SU-DHL-6 (cell line): Measurements from ENCODE around the gene GRIK4.

Experiments used
- H2AFZ ChIP-seq: fragments of 200-600 bp; sonication (generic); 2 replicates; pipeline ENCODE4 v1.6.1; 2014; ENCODE audit warnings: low read depth, mild to moderate bottlenecking, moderate library complexity, mixed read lengths, antibody characterized with exemption, low read length; ENCODE audit not compliant: severe bottlenecking
- H3F3A ChIP-seq: fragments of 200-600 bp; shearing (Covaris generic); 2 replicates; pipeline ENCODE4 v1.6.0; 2016; ENCODE audit warnings: antibody characterized with exemption, mild to moderate bottlenecking; ENCODE audit not compliant: insufficient read depth
- H3K27ac ChIP-seq: fragments of 200-600 bp; sonication (generic); 2 replicates; pipeline ENCODE4 v1.5.1; 2016; ENCODE audit warnings: low read depth, mild to moderate bottlenecking, low read length, moderate library complexity, mixed read lengths
- H3K27me3 ChIP-seq: fragments of 200-600 bp; sonication (generic), shearing (Covaris generic); 2 replicates; pipeline ENCODE4 v1.6.0; 2014; ENCODE audit warnings: mild to moderate bottlenecking, low read length
- H3K36me3 ChIP-seq: fragments of 200-600 bp; sonication (generic); 2 replicates; pipeline ENCODE4 v1.6.1; 2014; ENCODE audit warnings: mild to moderate bottlenecking, low read length, mixed read lengths
- H3K4me2 ChIP-seq: fragments of 300-600, 200-600 bp; shearing (Covaris generic), sonication (generic); 2 replicates; pipeline ENCODE4 v1.6.0; 2014; ENCODE audit warnings: low read length, low read depth, mild to moderate bottlenecking; ENCODE audit not compliant: poor library complexity, severe bottlenecking
- H3K4me3 ChIP-seq: fragments of 200-600 bp; sonication (generic); 2 replicates; pipeline ENCODE4 v1.5.1; 2014; ENCODE audit warnings: antibody characterized with exemption, low read length, mild to moderate bottlenecking, mixed read lengths; ENCODE audit not compliant: insufficient read depth, poor library complexity, severe bottlenecking
- H3K79me2 ChIP-seq: fragments of 200-600 bp; sonication (generic); 2 replicates; pipeline ENCODE4 v1.6.1; 2014; ENCODE audit warnings: mild to moderate bottlenecking, low read length, moderate library complexity; ENCODE audit not compliant: insufficient read depth
- H3K9ac ChIP-seq: fragments of 200-600 bp; sonication (generic); 2 replicates; pipeline ENCODE4 v1.7.0; 2014; ENCODE audit warnings: mild to moderate bottlenecking, low read length
- H3K9me2 ChIP-seq: fragments of 200-600 bp; sonication (generic); replicated peaks from 2 replicates; pipeline ENCODE4 v1.6.1; 2014; ENCODE audit warnings: low read length; ENCODE audit not compliant: insufficient read depth
- H3K9me3 ChIP-seq: fragments of 200-600 bp; sonication (generic); 2 replicates; pipeline ENCODE4 v1.6.1; 2014; ENCODE audit warnings: low read length, mixed read lengths; ENCODE audit not compliant: insufficient read depth
- H4K20me1 ChIP-seq: fragments of 200-600 bp; sonication (generic); 2 replicates; pipeline ENCODE4 v1.6.1; 2014; ENCODE audit warnings: low read depth, mild to moderate bottlenecking, antibody characterized with exemption, low read length, moderate library complexity, mixed read lengths
- EZH2phosphoT487 ChIP-seq: fragments of 200-600 bp; sonication (generic), shearing (Covaris generic); conservative IDR thresholded peaks from 2 replicates; pipeline ENCODE4 v1.6.1; 2018; ENCODE audit warnings: mild to moderate bottlenecking, antibody characterized with exemption, low read length, moderate library complexity, mixed read lengths
- TF ChIP-seq, protein P1 (sequence below): fragments of 200-600 bp; sonication (generic); IDR thresholded peaks from one replicate; pipeline ENCODE4 v1.5.1; 2017; ENCODE audit warnings: antibody characterized with exemption, mild to moderate bottlenecking, low read length, moderate library complexity; ENCODE audit not compliant: insufficient read depth, poor library complexity, severe bottlenecking

GRIK4 gene

GRCh38 chr11:120482149-120482548, 29.4 kb upstream of the GRIK4 start:
- TF ChIP-seq EZH2phosphoT487 = no peak
- TF ChIP-seq, protein P1, sequence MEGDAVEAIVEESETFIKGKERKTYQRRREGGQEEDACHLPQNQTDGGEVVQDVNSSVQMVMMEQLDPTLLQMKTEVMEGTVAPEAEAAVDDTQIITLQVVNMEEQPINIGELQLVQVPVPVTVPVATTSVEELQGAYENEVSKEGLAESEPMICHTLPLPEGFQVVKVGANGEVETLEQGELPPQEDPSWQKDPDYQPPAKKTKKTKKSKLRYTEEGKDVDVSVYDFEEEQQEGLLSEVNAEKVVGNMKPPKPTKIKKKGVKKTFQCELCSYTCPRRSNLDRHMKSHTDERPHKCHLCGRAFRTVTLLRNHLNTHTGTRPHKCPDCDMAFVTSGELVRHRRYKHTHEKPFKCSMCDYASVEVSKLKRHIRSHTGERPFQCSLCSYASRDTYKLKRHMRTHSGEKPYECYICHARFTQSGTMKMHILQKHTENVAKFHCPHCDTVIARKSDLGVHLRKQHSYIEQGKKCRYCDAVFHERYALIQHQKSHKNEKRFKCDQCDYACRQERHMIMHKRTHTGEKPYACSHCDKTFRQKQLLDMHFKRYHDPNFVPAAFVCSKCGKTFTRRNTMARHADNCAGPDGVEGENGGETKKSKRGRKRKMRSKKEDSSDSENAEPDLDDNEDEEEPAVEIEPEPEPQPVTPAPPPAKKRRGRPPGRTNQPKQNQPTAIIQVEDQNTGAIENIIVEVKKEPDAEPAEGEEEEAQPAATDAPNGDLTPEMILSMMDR = no peak
- H4K20me1 ChIP-seq = no peaks in the 10 kb centered on the region
- no peaks in the 10 kb centered on the region for H3K9me2 ChIP-seq
- H3K79me2 ChIP-seq = no peaks in the 10 kb centered on the region
- H3K27ac ChIP-seq = no peak overlapping the region
- H3K9me3 ChIP-seq = no peaks in the 10 kb centered on the region
- H3K4me2 ChIP-seq = no peak overlapping the region
- no peak overlapping the region for H2AFZ ChIP-seq
- H3K4me3 ChIP-seq = no peak overlapping the region
- H3K27me3 ChIP-seq = no peaks in the 10 kb centered on the region
- no peaks in the 10 kb centered on the region for H3F3A ChIP-seq
- no peak overlapping the region for H3K9ac ChIP-seq
- no peaks in the 10 kb centered on the region for H3K36me3 ChIP-seq

GRCh38 chr11:120484722-120485121, 26.8 kb upstream of the GRIK4 start:
- no peak overlapping the region for H2AFZ ChIP-seq
- no peak overlapping the region for H3K4me3 ChIP-seq
- no peak overlapping the region for H3K4me2 ChIP-seq
- no peak for TF ChIP-seq EZH2phosphoT487
- TF ChIP-seq, protein P1 = no peak
- H3K9me2 ChIP-seq = no peaks in the 10 kb centered on the region
- no peaks in the 10 kb centered on the region for H3K9me3 ChIP-seq
- no peaks in the 10 kb centered on the region for H3K27me3 ChIP-seq
- H4K20me1 ChIP-seq = no peaks in the 10 kb centered on the region
- H3K9ac ChIP-seq = no peak overlapping the region
- no peak overlapping the region for H3K27ac ChIP-seq
- no peaks in the 10 kb centered on the region for H3K36me3 ChIP-seq
- H3F3A ChIP-seq = no peaks in the 10 kb centered on the region
- H3K79me2 ChIP-seq = no peaks in the 10 kb centered on the region

- Histone ChIP-seq H3K27ac (no peak overlapping the region), H3K9me3 (no peaks in the 10 kb centered on the region), H3K79me2 (no peaks in the 10 kb centered on the region), H3K36me3 (no peaks in the 10 kb centered on the region), H3K4me3 (no peak overlapping the region), H2AFZ (no peak overlapping the region), H3F3A (no peaks in the 10 kb centered on the region), H3K4me2 (no peak overlapping the region), H3K9me2 (no peaks in the 10 kb centered on the region), H4K20me1 (no peaks in the 10 kb centered on the region), H3K27me3 (no peaks in the 10 kb centered on the region), H3K9ac (no peak overlapping the region)
- no peak for TF ChIP-seq EZH2phosphoT487
- TF ChIP-seq, protein P1 = no peak
Measured at GRCh38 chr11:120486138-120486537, 25.4 kb upstream of the GRIK4 start.

- H3K4me3 ChIP-seq = no peak overlapping the region
- H3K9me3 ChIP-seq = no peaks in the 10 kb centered on the region
- TF ChIP-seq EZH2phosphoT487 = no peak
- TF ChIP-seq, protein P1 = no peak
- H3F3A ChIP-seq = no peaks in the 10 kb centered on the region
- H3K9ac ChIP-seq = no peak overlapping the region
- H3K36me3 ChIP-seq = no peaks in the 10 kb centered on the region
- no peak overlapping the region for H2AFZ ChIP-seq
- H3K27me3 ChIP-seq = no peaks in the 10 kb centered on the region
- no peak overlapping the region for H3K4me2 ChIP-seq
- no peaks in the 10 kb centered on the region for H3K9me2 ChIP-seq
- no peaks in the 10 kb centered on the region for H4K20me1 ChIP-seq
- no peaks in the 10 kb centered on the region for H3K79me2 ChIP-seq
- H3K27ac ChIP-seq = no peak overlapping the region
Measured at GRCh38 chr11:120489799-120490198, 21.7 kb upstream of the GRIK4 start.
